Fibroblast of lung (primary cell): ENCODE results near the gene MANEAL.

Experiments used
- EZH2 ChIP-seq: IDR thresholded peaks from 2 replicates; pipeline ENCODE4 v1.5.1; 2012; ENCODE audit warnings: low read length, control low read depth, mild to moderate bottlenecking; ENCODE audit errors: missing control alignments
- TF ChIP-seq, protein P1 (sequence below), 2 donors: IDR thresholded peaks in 1 of 2; conservative IDR thresholded peaks in 1 of 2; 1 replicate in 1 of 2; 2 replicates in 1 of 2; pipeline ENCODE4 v1.5.1; 2011 to 2012; ENCODE audit warnings: low read length in 2 of 2, control low read depth in 1 of 2, inconsistent platforms in 1 of 2, low read depth in 1 of 2, mild to moderate bottlenecking in 1 of 2

DNA sequence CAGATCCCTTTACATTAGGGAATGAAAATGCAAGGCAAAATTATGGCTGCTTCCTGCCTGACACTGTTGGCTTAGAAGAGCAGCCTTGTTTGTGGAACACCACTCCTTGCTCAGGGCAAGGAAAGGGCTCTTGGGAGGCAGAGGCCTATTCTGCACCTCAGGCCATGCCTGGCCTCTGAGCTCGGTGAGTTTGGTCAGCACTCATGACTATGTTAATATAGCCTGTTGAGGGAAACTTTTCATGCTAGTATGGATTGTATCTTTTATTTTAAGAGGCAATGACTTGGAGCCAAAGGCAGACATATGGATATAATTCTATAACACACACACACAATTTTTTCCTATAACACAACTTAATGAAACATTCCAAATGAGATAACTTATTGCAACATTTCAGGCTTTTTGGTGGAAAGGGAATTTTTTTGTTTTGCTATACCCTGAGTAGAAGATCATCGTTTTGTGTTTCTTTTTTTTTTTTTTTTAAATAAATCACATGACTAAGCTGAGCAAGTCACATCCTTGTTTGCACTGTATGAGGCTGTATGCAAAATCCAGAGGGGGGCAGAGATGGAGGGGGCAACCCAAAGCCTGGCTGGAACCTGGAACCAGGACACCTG lies 20.0 kb downstream of the MANEAL start:
- TF ChIP-seq, protein P1, sequence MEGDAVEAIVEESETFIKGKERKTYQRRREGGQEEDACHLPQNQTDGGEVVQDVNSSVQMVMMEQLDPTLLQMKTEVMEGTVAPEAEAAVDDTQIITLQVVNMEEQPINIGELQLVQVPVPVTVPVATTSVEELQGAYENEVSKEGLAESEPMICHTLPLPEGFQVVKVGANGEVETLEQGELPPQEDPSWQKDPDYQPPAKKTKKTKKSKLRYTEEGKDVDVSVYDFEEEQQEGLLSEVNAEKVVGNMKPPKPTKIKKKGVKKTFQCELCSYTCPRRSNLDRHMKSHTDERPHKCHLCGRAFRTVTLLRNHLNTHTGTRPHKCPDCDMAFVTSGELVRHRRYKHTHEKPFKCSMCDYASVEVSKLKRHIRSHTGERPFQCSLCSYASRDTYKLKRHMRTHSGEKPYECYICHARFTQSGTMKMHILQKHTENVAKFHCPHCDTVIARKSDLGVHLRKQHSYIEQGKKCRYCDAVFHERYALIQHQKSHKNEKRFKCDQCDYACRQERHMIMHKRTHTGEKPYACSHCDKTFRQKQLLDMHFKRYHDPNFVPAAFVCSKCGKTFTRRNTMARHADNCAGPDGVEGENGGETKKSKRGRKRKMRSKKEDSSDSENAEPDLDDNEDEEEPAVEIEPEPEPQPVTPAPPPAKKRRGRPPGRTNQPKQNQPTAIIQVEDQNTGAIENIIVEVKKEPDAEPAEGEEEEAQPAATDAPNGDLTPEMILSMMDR (conservative IDR thresholded peaks at IDR 0.05 in 1 of 2, IDR thresholded peaks at IDR 0.05 in 1 of 2; ENCODE audit: low read depth in 1 of 2, low read length in 2 of 2) = no peak
- TF ChIP-seq EZH2 = no peak
